ENCODE measurements around the gene TNFSF10. TPM values are rescaled to one million over a fixed set of nuclear protein-coding genes. Genes with fewer than 3 reads are reported as not detected.
"Not testable (repeated sequence)": the region's sequence is repeated elsewhere in the genome, so short reads cannot be mapped to it uniquely, and the experiment has no call there.

The TNFSF10 gene
- polyA plus RNA-seq, 4 donors, result 26.6 to 62.5 (median 43.1) TPM

DNA sequence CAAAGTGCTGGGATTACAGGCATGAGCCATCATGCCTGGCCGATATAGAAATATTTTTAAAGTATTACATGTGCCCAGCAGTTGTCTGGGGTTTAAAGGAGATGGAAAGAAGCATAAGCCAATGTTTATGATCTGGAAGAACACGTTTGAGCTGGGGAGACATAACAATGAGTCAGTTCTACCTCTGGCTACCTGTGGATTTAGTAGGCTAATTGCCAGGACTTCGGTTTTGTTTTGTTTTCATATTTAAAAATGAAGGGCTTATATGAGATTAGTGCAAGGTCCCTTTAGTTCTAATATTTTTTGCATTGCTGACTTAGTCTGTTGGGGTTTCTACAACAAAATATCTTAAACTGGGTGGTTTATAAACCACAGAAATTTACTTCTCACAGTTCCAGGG, 22.9 kb upstream of the TNFSF10 start:
- no peak for DNase-seq (ENCODE audit: low read depth in 4 of 4, low spot score in 2 of 4)

DNA sequence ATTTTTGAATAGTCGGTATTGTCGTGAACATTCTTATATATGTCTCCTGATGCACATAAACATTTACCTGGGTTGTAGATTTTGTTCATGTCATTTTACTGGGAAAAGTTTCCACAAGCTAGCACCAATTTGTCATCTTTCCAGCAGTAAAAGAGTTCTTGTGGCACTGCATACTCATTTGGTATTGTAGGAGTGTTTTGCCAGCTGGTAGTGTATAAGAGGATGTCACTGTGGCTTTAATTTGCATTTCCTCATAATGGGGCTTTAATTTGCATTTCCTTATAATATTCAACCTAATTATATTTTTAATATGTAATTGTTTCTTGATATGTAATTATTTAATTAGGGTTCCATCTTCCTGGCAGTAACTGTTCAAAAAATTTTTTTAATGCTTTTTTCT, 21.2 kb upstream of the TNFSF10 start:
- DNase-seq (ENCODE audit: low read depth in 4 of 4, low spot score in 2 of 4), result no peak

DNA sequence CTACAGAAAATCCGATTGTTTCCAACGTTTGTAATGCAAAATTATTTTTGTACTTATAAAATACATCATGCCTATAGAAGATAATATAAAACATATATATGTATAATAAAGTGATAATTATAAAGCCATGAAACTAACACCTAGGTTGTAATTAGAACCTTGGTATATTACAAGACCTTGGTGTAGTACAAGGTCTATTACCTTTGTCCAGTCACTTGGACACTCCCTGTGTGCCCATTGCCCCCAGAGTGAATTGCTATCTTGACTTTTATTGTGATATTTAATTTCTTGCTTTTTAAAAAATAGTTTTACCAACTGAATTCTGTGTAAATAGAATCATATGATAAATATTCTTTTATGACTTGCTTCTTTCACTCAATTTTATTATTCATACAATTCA, 20.7 kb upstream of the TNFSF10 start:
- no peak for DNase-seq (ENCODE audit: low read depth in 4 of 4, low spot score in 2 of 4)

DNA sequence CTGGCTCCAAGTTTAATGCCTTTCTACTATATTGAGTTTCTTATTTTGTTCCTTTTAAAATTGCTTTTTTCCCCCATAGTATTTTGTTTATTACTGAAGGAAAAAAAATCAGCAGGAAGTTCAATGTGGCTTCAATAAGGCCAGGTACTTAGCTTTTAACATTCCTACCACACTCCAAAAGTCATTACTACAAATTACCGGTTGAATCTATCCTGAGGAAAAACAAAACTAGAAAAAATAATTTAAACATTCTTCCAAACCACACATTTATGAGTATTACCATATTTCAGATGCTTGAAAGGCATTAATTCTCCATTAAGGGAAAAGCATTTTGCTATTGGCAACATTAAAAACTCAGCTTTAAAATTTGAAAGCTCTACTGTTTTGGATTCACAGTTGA, 20.2 kb upstream of the TNFSF10 start:
- DNase-seq (ENCODE audit: low read depth in 4 of 4, low spot score in 2 of 4), result no peak

DNA sequence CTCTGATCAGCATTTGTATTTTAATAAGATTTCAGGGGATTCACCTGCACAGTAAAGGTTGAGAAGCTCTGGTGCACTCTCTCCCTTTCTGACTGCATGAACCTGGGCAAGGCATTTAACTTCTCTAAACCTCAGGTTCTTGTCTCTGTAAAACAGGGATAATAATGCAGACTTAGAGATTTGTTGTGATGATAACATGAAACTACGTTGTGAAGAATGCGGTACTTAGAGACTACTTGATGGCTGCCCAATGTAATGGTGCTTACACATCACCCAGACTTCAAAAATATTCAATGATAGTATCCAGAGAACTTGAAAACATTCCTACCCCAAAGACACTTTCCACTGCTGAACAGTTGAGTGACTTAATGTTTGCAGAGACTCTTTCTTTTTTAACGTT, 19.8 kb upstream of the TNFSF10 start:
- no peak for DNase-seq (ENCODE audit: low read depth in 4 of 4, low spot score in 2 of 4)

DNA sequence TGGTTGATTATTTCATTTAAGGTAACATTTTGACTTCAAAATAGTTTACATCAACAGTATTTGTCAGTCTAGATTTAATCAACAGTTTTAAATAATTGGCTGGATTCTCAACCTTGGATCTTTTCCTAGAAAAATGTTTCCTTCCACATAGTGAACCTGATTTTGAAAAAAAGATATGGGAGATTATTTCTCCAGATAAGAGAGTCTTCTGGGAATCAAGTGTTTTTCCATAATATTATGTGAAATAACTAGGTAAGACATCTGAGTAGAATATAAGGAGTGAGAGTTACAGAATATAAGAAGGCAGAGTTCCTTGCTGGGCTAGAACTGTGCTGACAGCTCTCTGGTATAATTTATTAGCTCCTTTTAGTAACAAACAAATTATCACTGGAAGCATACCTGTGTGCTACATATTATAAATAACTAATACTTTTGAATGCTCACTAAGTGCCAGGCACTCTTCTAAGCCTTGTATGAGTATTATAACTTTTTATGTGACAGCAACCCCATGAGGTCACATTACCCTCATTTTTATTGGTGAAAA, 18.8 kb upstream of the TNFSF10 start:
- DNase-seq (ENCODE audit: low read depth in 4 of 4, low spot score in 2 of 4), result no peak

DNA sequence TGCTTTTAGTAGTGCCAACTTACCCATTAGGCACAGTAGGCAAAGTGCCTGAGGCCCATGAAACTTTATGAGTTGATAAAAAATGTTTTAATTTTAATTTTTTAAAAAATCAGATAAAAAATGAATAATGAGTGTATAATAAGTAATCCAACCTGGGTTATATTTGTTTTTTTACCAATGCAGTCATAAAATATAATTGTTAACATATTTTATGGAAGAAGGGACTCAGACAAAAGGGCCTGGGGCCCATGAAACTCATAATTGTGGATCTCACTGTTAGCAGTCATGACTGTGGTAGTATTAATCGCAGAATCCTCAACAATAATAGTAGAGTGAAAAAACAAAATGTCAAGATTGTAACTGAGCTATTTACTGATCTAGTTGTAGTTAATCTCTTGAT, 16.8 kb upstream of the TNFSF10 start:
- DNase-seq (ENCODE audit: low read depth in 4 of 4, low spot score in 2 of 4), result no peak

DNA sequence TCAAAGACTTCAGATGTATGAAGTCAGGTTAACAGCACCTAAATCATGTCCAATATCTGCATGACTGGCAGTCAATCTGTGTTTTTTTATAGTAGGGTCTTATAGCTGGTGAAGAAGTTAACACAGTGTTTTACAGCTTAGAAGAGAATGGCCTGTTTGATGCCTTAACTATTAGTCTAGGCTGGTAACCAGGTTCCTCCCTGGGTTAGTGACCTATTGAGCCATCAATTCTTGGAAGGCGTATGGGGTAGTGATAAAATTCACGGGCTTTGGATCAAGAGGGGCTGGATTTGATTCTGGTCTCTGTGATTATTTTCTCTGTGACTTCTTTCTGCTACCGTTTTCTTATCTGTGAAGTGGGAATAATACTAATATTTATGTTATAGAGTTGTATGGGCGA, 16.0 kb upstream of the TNFSF10 start:
- DNase-seq (ENCODE audit: low read depth in 4 of 4, low spot score in 2 of 4), result no peak

DNA sequence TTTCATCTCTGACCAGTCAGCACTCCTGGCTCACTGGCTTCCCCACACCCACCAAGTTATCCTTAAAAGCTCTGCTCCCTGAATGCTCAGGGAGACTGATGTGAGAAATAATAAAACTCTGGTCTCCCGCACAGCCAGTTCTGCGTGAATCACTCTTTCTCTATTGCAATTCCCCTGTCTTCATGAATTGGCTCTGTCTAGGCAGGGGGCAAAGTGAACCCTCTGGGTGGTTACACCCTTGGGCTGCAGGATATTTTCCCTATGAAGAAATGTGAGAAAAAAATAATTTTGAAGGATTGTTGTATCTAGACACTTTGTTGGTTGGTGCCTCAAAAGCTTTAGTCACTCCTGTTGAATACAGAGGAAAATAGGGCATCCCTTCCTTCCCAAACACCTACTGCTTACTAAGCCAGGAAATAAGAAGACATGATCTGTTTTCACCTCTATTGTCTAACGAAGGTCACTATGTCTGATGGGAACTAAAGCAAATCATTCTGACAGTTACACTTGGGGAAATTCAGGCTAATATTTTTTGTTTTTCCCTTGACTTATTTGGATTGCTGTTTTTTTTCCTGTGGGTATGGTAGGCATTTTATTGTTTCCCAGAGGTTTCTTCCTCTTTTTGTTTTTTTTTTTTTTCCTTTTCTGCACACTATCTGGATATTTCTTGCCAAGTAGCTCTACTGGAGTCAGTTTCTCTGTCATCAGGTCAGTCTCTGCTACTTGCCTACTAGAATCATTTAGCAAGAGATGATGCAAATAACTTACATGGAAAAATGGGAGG, 15.3 kb upstream of the TNFSF10 start:
- no peak for DNase-seq (ENCODE audit: low read depth in 4 of 4, low spot score in 2 of 4)

DNA sequence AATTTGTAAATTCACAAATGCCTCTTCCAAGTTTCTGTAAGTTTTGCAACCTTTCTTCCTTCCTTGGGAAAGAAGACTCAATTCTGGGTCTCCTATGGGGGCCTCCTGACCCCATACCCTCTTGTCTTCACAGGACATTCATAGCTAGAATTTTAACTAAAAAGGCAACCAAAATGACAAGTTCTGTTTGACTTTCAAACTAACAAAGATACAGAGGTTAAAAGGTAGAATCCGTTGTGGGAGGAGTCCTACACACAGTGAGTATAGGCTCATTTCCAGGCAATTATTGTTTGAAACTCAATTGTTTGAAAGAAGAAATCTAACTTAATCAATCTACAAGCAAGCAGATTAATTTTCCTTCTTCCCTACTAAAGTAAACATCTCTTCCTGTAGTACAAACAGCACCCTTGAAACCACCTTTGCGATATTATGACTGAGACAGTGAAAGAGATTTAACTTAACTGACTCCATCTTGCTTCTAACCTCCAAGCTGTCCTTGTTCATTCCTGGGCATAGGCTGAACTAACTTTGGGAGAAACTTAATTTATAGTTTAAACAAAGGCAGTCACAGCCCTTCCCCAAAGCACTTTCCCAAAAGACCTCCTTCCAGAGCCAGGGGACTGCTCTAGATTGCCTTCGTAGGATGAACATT, 14.4 kb upstream of the TNFSF10 start:
- DNase-seq (ENCODE audit: low read depth in 4 of 4, low spot score in 2 of 4), result no peak

DNA sequence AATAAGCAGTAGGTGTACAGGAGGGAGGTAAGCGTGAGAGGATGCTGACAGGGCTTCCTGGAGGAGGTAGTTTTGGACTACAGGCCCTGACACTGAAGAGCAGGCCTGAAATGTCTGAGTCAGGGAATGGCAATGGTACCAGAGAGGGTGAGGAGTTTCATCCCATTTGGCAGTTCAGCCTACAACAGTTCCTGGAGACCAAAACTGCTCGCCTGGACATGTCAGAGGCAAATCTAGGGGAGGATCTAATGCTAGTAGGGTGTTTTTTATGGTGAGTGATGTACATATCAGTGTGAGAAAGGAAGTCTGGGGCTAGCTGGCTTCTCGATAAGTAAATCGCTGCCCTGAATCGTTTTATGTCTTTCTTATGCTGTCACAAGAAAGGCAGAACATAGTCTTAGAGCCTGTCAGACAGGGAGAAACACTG, 13.8 kb upstream of the TNFSF10 start:
- no peak for DNase-seq (ENCODE audit: low read depth in 4 of 4, low spot score in 2 of 4)

DNA sequence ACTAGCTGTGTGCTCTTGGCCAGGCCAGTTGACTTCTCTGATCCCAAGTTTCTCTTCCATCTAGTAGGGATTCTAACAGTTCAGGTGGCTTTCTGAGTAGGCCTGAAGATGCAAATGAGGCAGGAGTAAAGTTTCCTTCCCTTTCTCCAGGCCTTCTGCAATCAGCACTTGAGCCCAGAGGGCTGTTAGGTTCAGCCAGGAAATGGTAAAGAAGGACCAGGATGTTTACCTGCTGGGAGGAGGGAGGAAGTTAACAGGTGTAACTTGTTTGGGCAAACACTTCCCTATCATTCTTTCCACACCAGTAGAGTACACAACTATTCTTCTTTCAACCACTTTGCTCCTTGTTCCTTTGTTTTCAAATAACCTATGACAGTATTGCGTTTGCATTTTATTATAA, 13.3 kb upstream of the TNFSF10 start:
- no peak for DNase-seq (ENCODE audit: low read depth in 4 of 4, low spot score in 2 of 4)

DNA sequence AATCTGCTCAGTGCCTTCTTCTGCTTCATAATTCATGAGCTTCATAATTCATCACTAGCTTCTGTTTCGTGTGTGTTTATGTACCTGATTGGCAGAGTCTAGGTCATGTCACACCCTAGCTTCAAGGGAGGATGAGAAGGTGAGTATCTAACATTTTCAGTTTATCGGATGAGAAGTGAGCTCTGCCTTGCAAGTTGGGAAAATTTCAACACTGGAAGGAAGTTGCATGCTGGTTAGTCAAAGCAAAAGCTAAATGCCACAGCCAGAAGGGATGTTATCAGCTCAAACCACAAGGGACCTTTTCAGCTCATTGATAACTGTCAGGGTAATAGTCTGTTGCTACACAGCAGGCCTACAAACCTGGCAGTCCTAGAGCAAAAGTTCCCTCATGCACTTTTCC, 7.3 kb upstream of the TNFSF10 start:
- DNase-seq (ENCODE audit: low read depth in 4 of 4, low spot score in 2 of 4), result no peak

DNA sequence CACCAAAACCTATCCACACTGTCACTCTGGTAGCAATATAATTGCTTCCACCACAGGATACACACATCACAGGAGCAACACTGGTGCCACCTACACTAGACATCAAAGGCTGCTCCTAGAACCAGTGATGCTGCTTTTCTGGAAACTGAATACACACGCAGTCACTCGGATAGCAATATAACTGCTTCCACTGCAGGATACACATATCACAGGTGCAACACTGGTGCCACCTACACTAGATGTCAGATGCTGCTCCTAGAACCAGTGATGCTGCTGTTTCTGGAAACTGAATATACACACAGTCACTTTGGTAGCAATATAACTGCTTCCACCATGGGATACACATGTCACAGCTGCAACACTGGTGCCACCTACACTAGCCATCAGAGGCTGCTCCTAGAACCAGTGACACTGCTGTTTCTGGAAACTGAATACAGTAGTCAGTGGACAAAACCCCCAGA, 6.9 kb upstream of the TNFSF10 start:
- DNase-seq (ENCODE audit: low read depth in 4 of 4, low spot score in 2 of 4), result no peak

DNA sequence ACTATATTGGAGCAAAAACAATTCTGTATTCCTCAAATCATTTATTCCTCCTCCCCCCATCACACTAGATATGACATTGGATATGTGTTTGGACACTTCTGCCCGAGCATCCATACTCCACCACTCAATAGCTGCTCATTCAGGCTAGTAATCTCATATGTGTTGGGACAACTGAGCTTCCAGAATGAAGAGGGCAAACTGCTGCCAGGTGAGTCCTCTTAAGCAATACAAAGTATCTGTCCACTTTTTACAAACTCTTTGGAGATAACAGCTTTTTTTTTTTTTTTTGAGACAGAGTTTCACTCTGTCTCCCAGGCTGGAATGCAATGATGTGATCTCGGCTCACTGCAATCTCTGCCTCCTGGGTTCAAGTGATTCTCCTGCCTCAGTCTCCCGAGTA, 5.4 kb upstream of the TNFSF10 start:
- no peak for DNase-seq (ENCODE audit: low read depth in 4 of 4, low spot score in 2 of 4)

DNA sequence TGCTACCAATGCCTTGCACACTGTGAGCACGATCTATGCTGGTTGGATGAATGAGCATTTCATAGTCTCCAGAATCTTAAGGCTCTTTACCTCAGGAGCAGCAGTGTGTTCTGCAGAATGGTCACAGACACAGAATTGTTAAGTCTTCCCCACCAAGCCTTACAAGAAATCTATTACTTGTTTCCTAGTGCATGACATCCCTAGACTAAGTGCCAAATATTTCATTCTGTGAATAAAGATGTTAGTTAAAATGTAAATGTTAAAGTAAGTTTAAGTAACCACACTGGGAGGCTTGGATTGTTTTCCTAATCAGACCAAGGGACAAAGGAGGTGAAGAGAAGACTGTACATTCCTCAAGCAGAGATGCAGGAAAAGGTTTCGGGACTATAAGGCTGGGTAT, 4.1 kb upstream of the TNFSF10 start:
- no peak for DNase-seq (ENCODE audit: low read depth in 4 of 4, low spot score in 2 of 4)

DNA sequence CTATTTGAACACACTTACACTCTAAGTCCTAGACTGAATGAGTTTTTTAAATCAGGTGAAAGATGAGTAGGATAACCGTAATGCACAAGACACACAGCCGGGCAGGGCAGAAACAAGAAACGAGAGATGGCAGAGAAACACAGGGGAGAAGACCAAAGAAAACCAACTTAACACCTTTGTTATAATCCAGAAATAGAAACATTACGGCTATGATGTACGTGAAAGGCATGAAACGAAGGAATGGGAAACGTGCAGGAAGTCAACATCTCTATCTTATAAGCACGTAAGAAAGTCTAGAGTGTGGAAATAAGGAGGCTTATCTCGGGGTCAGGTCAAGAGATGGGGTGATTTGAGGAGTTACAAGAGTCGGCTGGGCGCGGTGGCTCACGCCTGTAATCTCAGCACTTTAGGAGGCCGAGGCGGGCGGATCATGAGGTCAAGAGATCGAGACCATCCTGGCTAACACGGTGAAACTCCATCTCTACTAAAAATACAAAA, 1.9 kb upstream of the TNFSF10 start:
- no peak for DNase-seq (ENCODE audit: low read depth in 4 of 4, low spot score in 2 of 4)

DNA sequence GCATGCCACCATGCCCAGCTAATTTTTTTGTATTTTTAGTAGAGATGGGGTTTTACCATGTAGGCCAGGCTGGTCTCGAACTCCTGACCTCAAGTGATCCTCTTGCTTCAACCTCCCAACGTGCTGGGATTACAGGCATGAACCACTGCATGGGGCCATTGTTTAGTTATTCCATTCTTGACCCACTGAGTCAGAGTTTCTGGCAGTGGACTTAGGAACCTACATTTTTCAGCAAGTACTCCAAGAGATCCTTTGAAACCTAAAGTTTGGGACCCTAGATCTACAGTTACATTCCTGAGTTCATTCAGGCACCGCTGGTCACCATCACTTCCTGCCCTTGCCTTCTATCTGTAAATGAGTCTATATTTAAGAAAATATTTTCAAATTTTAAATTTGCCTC, 1.4 kb upstream of the TNFSF10 start:
- DNase-seq (ENCODE audit: low read depth in 4 of 4, low spot score in 2 of 4), result no peak

DNA sequence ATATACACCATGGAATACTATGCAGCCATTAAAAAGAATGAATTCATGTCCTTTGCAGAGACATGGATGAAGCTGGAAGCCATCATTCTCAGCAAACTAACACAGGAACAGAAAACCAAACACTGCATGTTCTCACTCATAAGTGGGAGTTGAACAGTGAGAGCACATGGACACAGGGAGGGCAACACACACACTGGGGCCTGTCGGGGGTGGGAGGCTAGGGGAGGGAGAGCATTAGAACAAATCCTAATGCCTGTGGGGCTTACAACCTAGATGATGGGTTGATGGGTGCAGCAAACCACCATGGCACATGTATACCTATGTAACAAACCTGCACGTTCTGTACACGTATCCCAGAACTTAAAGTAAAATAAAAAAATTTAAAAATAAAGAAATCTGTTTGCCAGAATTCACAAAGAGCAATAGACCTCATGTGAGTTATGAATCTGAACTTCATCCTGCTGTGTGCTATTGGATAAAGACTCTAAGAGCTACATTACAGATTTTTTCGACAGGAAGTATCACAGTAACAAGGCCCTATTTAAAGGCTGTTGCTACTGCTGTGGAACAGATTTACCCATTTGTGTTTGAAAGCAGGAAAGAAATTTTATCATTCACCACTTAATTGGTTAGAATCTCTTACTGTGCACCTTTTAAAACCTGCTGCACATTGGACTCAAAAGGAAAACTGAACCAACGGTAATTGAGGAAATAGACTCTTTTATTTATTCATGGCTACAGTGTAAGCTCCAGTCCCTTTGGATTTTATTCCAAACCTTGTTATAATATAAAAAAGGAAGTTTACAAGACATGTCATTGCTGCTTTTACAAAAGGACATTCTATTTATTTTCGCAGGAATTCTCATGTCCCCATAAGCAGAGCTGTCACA, 1.1 kb downstream of the TNFSF10 start:
- DNase-seq (ENCODE audit: low read depth in 4 of 4, low spot score in 2 of 4), result not testable (repeated sequence)

DNA sequence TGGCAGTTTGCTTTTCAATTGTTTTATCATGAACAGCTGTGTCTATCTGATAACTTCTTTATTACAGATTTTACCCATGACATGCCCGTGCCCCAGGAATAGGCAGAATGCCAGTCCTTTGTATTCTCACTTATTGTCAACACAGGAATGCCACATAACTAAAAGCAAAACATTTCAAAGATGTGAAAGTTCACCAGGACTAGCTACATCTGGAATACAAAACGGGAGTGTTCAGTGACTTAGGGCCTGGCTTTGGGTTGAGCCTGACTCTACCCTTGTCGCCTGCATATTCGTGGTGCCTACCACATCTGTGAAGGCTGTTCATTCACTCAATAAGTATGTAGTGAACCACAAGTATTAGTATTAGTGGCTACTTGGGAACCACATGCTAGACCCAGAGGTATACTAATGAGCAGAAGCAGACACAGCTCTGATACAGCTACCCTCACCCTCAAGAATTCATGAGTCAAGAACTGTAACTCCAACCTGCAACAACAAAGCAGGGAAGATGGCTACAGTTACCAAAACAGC, 2.9 kb downstream of the TNFSF10 start:
- no peak for DNase-seq (ENCODE audit: low read depth in 4 of 4, low spot score in 2 of 4)

DNA sequence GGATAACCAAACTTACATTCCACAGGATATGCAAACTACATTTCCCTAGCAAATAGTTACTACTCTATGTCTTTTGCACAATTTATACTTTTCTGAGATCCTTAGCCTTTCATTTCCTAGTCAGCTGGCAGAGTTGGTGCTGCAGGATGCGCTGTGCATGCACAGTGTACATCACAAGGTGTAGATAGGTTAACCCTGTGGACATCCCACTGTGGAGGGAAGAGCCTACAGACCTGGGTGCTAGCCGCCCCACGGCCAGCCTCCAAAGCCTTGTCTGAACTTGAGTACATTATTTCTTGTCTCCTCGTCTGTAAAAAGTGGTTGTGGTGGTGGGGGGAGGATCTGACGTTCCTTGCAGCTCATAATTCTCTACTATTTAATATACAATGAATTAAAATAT, 3.5 kb downstream of the TNFSF10 start:
- no peak for DNase-seq (ENCODE audit: low read depth in 4 of 4, low spot score in 2 of 4)
